ENCODE measurements around the gene HAUS7.

- TF ChIP-seq CTCF (conservative IDR thresholded peaks at IDR 0.05 in 1 of 2, IDR thresholded peaks at IDR 0.05 in 1 of 2; ENCODE audit: extremely low read depth in 1 of 2, insufficient read depth in 1 of 2, low read depth in 1 of 2, low read length in 2 of 2) (no peak), EZH2 (IDR thresholded peaks at IDR 0.05; ENCODE audit: borderline replicate concordance, low read length) (no peak)
Observed at GRCh38 chrX:153407736-153408135, 62.6 kb downstream of the HAUS7 start.
